Measurements from ENCODE around the gene KIF1B.
A peak's percentile ranks its signal among the peaks of the same experiment; 100 is the strongest.
"Not testable (repeated sequence)": the region's sequence is repeated elsewhere in the genome, so short reads cannot be mapped to it uniquely, and the experiment has no call there.

KIF1B gene

GRCh38 chr1:10229903-10230302, 19.5 kb downstream of the KIF1B start:
- DNase-seq (ENCODE audit: low read depth, low spot score): no peak

GRCh38 chr1:10232163-10232562, 21.8 kb downstream of the KIF1B start:
- no peak for DNase-seq (ENCODE audit: low read depth, low spot score)

- DNase-seq (ENCODE audit: low read depth, low spot score): no peak
Observed at GRCh38 chr1:10236405-10237156, 26.2 kb downstream of the KIF1B start.

- no peak for DNase-seq (ENCODE audit: low read depth, low spot score)
Observed at GRCh38 chr1:10237157-10237539, 26.8 kb downstream of the KIF1B start.

- no peak for DNase-seq (ENCODE audit: low read depth, low spot score)
Observed at GRCh38 chr1:10242135-10242534, 31.8 kb downstream of the KIF1B start.

- DNase-seq (ENCODE audit: low read depth, low spot score): no peak
Observed at GRCh38 chr1:10242811-10243210, 32.4 kb downstream of the KIF1B start.

- DNase-seq (ENCODE audit: low read depth, low spot score): no peak
Observed at GRCh38 chr1:10245674-10246073, 35.3 kb downstream of the KIF1B start.

- DNase-seq (ENCODE audit: low read depth, low spot score): no peak
Observed at GRCh38 chr1:10249808-10250457, 39.6 kb downstream of the KIF1B start.

- DNase-seq (ENCODE audit: low read depth, low spot score): no peak
Observed at GRCh38 chr1:10250663-10251062, 40.3 kb downstream of the KIF1B start.

GRCh38 chr1:10251325-10252108, 41.1 kb downstream of the KIF1B start:
- not testable (repeated sequence) for DNase-seq (ENCODE audit: low read depth, low spot score)

GRCh38 chr1:10252508-10252907, 42.1 kb downstream of the KIF1B start:
- peak; percentile 37 for DNase-seq (ENCODE audit: low read depth, low spot score)

- DNase-seq (ENCODE audit: low read depth, low spot score): no peak
Observed at GRCh38 chr1:10253149-10253548, 42.8 kb downstream of the KIF1B start.

- peak; percentile 89 for DNase-seq (ENCODE audit: low read depth, low spot score)
Observed at GRCh38 chr1:10253755-10254154, 43.4 kb downstream of the KIF1B start.

- DNase-seq (ENCODE audit: low read depth, low spot score): no peak
Observed at GRCh38 chr1:10257851-10258250, 47.5 kb downstream of the KIF1B start.

- DNase-seq (ENCODE audit: low read depth, low spot score): not testable (repeated sequence)
Observed at GRCh38 chr1:10259547-10259946, 49.2 kb downstream of the KIF1B start.

- DNase-seq (ENCODE audit: low read depth, low spot score): no peak
Observed at GRCh38 chr1:10263450-10264082, 53.2 kb downstream of the KIF1B start.

GRCh38 chr1:10265027-10265426, 54.7 kb downstream of the KIF1B start:
- no peak for DNase-seq (ENCODE audit: low read depth, low spot score)

GRCh38 chr1:10265900-10266299, 55.5 kb downstream of the KIF1B start:
- DNase-seq (ENCODE audit: low read depth, low spot score): no peak

GRCh38 chr1:10267319-10267718, 56.9 kb downstream of the KIF1B start:
- peak; percentile 73 for DNase-seq (ENCODE audit: low read depth, low spot score)

- DNase-seq (ENCODE audit: low read depth, low spot score): peak; percentile 20
Observed at GRCh38 chr1:10267921-10268320, 57.6 kb downstream of the KIF1B start.

- no peak for DNase-seq (ENCODE audit: low read depth, low spot score)
Observed at GRCh38 chr1:10271090-10271489, 60.7 kb downstream of the KIF1B start.

- no peak for DNase-seq (ENCODE audit: low read depth, low spot score)
Observed at GRCh38 chr1:10271869-10272268, 61.5 kb downstream of the KIF1B start.
